Astrocyte of the spinal cord (primary cell): Measurements from ENCODE around the gene NOPCHAP1.

Experiments
- DNase-seq: peaks from one replicate; pipeline ENCODE4 v3.0.0; 2011; ENCODE audit warnings: low read depth, low spot score
- H3K4me3 ChIP-seq: 2 replicates; pipeline ENCODE4 v1.5.1; 2011; ENCODE audit warnings: low read depth, mild to moderate bottlenecking, low read length, moderate library complexity
- CTCF ChIP-seq: IDR thresholded peaks from 2 replicates; pipeline ENCODE4 v1.5.1; 2012; ENCODE audit warnings: low read depth, mild to moderate bottlenecking, low read length, inconsistent platforms
- in situ Hi-C: cut with HindIII; loops from 2 replicates; pipeline ENCODE4 v1.10.0; 2017; ENCODE audit warnings: low sequenced_read_pairs

Gene NOPCHAP1

GRCh38 chr12:104964856-104965205, 21.3 kb upstream of the NOPCHAP1 start:
- no peak overlapping the region for H3K4me3 ChIP-seq
- DNase-seq, result no peak
- no peak for TF ChIP-seq CTCF

GRCh38 chr12:104966677-104967076, 19.4 kb upstream of the NOPCHAP1 start:
- H3K4me3 ChIP-seq, result no peak overlapping the region
- no peak for TF ChIP-seq CTCF
- in situ Hi-C loops, result no loop called here
- DNase-seq, result no peak

More at GRCh38 chr12:104964856-104965205, 21.3 kb upstream of the NOPCHAP1 start:
- in situ Hi-C loops, result no loop called here

- in situ Hi-C loops, result no loop called here
- TF ChIP-seq CTCF, result no peak
- no peak for DNase-seq
- H3K4me3 ChIP-seq, result no peak overlapping the region
Measured at GRCh38 chr12:104969343-104969742, 16.8 kb upstream of the NOPCHAP1 start.

GRCh38 chr12:104971306-104971705, 14.8 kb upstream of the NOPCHAP1 start:
- DNase-seq, result no peak
- TF ChIP-seq CTCF, result no peak
- no peak overlapping the region for H3K4me3 ChIP-seq
- in situ Hi-C loops, result no loop called here

GRCh38 chr12:104973250-104973649, 12.9 kb upstream of the NOPCHAP1 start:
- DNase-seq, result no peak
- no peak overlapping the region for H3K4me3 ChIP-seq
- in situ Hi-C loops, result no loop called here
- no peak for TF ChIP-seq CTCF

GRCh38 chr12:104974626-104975290, 11.4 kb upstream of the NOPCHAP1 start:
- in situ Hi-C loops, result no loop called here
- DNase-seq, result no peak
- TF ChIP-seq CTCF, result no peak
- H3K4me3 ChIP-seq, result no peak overlapping the region
